ENCODE results near the gene BCAP29.
"Not testable (repeated sequence)": the region's sequence is repeated elsewhere in the genome, so short reads cannot be mapped to it uniquely, and the experiment has no call there.

Gene BCAP29

DNA sequence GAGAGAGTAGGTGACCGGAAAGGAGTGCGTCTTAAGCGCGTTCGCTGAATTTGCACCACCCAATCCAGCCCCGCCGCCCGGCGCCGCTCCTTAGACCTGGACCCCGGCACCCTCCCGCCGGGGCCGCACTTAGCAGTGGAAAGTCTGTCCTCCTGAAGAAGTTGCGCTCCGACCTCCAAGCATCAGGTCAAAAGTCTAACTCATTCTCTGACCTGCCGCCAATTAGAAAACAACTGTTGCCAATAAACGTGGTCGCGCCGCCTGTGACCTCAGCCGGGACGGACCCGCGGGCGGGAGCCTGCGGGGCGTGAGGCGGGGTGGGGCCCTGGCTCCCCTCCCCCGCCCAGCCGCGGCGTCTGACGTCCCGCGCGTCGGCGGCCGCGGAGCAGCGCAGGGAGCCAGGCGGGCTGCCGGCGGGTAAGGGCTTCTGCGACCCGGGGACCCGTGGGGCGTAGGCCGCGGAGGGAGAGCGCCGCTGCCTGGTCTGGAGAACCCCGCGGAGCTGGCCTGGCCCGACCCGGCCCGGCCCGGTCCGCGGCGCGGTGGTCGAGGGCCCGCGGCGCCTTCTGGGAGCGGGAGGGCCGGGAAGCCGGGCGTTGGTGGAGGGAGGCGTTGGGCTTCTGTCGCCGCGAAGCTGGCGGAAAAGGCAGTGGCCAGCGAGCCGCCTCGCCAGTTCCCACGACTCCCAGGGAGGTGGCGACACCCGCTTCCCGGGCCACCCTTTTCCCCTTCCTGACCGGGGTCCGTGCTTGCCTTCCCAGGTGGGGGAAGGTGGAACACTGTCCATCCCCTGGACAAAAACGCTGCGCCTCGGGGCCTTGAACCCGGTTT, at the start of gene BCAP29:
TSS of gene BCAP29 (plus strand) at position 362 of the 831 bp plus-strand sequence. CDS start 527 bp downstream, outside the sequence.
- DNase-seq (ENCODE audit: low spot score) (peak; percentile 91), FAIRE-seq (peak; percentile 52)

- no peak for DNase-seq (ENCODE audit: low spot score)
- no peak for FAIRE-seq
Observed at GRCh38 chr7:107530751-107531150, 49.3 kb upstream of the BCAP29 start.

DNA sequence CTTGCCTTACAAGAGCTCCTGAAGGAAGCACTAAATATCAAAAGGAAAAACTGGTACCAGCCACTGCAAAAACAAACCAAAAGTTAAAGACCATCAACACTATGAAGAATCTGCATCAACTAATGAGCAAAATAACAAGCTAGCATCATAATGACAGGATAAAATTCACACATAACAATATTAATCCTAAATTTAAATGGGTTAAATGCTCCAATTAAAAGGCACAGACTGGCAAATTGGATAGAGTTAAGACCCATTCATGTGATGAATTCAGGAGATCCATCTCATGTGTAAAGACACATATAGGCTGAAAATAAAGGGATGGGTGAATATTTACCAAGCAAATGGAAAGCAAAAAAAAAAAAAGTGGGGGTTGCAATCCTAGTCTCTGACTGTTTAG, 45.9 kb upstream of the BCAP29 start:
- FAIRE-seq: no peak
- DNase-seq (ENCODE audit: low spot score): no peak

DNA sequence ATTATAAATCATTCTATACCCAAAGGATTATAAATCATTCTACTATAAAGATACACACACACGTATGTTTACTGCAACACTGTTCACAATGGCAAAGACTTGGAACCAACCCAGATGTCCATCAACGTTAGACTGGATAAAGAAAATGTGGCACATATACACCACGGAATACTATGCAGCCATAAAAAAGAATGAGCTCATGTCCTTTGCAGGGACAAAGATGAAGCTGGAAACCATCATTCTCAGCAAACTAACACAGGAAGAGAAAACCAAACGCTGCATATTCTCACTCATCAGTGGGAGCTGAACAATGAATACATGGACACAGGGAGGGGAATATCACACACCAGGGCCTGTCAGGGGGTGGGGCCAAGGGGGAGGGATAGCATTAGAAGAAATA, 42.8 kb upstream of the BCAP29 start:
- not testable (repeated sequence) for FAIRE-seq; DNase-seq (ENCODE audit: low spot score)

GRCh38 chr7:107538001-107538400, 42.0 kb upstream of the BCAP29 start:
- no peak for DNase-seq (ENCODE audit: low spot score)

GRCh38 chr7:107543338-107543993, 36.6 kb upstream of the BCAP29 start:
- DNase-seq (ENCODE audit: low spot score): no peak
- no peak for FAIRE-seq

More at GRCh38 chr7:107538001-107538400, 42.0 kb upstream of the BCAP29 start:
- FAIRE-seq: no peak

GRCh38 chr7:107544848-107545591, 35.0 kb upstream of the BCAP29 start:
- DNase-seq (ENCODE audit: low spot score) (no peak), FAIRE-seq (no peak)

GRCh38 chr7:107551936-107552335, 28.1 kb upstream of the BCAP29 start:
- FAIRE-seq (no peak), DNase-seq (ENCODE audit: low spot score) (no peak)

DNA sequence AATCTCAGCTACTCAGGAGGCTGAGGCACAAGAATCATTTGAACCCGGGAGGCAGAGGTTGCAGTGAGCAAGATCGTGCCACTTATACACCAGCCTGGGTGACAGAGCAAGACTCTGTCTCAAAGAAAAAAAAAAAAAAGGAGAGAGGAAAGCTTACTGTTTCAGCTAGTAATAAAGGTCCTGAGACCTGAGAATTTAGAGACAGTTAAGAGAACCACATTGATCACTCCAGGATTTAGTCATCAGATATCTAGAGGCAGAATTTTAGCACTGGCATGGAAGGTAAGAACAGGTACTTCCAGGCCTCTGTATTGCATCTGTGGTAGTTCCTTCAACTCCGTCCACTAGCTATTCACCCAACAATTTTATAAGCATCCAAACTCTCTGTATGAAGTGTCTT, 24.2 kb upstream of the BCAP29 start:
- DNase-seq (ENCODE audit: low spot score): no peak
- no peak for FAIRE-seq

- FAIRE-seq (no peak), DNase-seq (ENCODE audit: low spot score) (no peak)
Observed at GRCh38 chr7:107559864-107560263, 20.2 kb upstream of the BCAP29 start.

DNA sequence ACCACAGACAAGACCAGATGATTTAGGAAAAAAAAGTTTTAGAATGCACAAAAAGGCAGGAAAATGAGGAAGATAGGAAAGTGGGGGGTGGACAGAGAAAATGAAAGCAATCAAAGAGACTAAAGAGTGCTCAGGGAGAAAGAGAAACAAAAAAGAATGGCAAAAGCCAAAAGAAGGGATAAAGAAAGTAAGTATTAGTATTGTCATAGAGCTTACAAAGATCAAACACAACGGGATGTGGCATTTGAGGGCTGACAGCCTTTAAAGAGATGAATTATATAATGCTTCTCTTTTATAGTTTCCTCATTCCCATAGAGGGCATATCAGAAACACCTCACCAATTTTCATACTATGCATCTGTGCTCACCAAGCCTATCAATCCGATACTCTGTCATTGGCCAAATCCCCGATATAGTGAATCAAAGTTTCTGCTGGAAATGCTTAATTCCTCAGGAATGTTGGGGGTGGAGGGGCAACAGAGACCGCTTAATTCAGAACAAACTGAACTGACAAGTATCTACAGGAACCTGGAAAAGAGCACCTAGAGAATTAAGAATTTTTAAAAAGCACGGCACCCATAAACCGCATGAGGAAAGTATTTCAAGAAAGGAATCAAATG, 19.0 kb upstream of the BCAP29 start:
- no peak for DNase-seq (ENCODE audit: low spot score)
- no peak for FAIRE-seq

- DNase-seq (ENCODE audit: low spot score) (peak; percentile 66), FAIRE-seq (no peak)
Observed at GRCh38 chr7:107563081-107563774, 16.8 kb upstream of the BCAP29 start.

DNA sequence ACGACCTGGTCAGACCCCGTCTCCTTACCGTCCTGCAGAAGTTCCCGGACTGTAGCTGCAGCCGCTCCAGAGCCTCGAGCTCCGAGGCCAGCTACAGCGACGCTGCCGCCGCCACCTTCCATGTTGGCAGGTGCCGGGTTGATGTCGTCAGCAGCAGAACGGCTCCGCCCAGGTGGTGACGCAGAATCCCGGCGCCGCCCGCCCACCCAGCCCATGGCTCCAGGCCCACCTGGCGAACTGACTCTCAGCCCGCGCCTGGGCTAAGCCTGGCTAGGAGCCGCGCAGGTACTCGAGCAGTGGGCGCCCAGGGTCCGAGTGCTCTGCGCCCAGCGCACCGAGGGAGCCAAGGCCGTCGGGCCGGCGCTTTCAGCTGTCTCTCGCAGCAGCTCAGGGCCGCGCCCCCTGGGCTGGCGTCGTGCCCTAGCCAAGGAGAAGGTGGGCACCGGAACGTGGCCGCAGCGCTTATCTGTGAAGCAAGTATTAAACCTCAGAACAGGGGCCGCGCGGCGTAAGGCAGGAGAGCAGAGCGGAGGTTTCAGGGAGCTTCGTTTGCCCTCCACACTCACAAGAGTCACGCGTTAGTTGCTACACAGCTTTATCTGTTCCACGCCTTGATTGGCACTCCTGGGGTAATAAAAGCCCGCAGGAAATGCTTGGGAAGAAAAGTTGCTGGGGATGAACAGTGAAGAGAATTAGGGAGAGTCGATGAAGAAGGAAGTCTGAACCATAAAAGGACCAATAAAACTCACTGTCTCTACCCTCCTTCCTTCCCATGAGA, 16.1 kb upstream of the BCAP29 start, which contains the start of the genes COG5 and DUS4L:
TSS of gene COG5 (minus strand) at position 146 of the 778 bp plus-strand sequence. CDS start at position 122, 24 bp downstream.
TSS of gene DUS4L (plus strand) at position 197 of the 778 bp plus-strand sequence. CDS start 3,100 bp downstream, outside the sequence.
- FAIRE-seq (peak; percentile 92), DNase-seq (ENCODE audit: low spot score) (peak; percentile 91)

DNA sequence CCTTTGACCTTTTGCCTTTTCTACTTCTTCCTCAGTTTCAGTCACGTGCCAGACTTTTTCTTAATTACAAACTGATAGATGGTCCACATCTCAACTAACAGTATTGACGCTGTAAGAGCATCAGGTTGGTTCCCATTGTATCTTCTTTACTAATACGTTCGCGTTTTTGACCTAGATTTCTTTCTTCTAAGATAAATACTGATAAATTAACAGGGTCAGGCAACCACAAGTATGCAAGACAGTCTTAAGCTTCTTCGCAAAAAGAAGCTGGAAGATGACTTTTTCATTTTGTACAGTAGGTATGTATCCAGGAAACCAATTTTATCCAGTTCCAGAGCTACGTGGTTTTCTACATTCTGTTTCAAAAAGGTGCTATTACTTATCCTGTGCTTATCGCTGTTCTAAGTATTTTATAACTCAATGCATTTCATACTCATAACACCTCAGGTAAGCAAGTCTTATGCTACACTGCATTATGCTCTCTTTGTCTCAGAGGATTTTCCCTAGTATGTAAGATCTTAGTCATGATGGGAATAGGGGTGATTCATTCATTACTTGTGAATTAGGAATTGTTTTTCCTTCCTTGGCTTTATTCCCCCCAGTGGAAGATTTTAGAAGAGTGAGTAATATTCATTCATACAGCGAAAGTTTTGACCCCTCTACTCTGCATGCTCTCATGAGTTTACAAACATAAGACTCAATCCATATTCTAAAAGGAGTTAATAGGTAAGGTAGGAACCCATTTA, 15.3 kb upstream of the BCAP29 start:
- FAIRE-seq (no peak), DNase-seq (ENCODE audit: low spot score) (peak; percentile 32)

DNA sequence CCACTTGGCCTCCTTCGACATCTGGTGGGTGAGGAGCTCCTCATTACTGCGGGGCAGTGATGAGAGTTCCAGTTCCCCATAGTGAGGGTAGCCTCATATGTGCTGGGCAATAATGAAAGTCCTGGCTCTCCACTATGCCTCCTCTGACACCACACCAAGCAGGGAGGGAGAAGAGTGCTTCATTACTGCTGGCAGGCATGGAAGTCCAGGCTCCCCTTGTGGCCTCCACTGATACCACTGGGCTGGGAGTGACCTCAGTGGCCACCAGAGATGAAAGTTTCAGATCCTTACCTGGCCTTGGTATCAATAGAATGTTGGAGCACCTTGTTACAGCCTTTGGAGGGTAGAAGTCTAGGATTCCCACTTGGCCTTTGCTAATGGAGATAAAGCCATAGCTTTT, 9.7 kb upstream of the BCAP29 start:
- no peak for DNase-seq (ENCODE audit: low spot score)
- FAIRE-seq: no peak

- FAIRE-seq: no peak
- no peak for DNase-seq (ENCODE audit: low spot score)
Observed at GRCh38 chr7:107573537-107573936, 6.5 kb upstream of the BCAP29 start.

- no peak for FAIRE-seq
- no peak for DNase-seq (ENCODE audit: low spot score)
Observed at GRCh38 chr7:107579554-107579884, 527 bp upstream of the BCAP29 start.

DNA sequence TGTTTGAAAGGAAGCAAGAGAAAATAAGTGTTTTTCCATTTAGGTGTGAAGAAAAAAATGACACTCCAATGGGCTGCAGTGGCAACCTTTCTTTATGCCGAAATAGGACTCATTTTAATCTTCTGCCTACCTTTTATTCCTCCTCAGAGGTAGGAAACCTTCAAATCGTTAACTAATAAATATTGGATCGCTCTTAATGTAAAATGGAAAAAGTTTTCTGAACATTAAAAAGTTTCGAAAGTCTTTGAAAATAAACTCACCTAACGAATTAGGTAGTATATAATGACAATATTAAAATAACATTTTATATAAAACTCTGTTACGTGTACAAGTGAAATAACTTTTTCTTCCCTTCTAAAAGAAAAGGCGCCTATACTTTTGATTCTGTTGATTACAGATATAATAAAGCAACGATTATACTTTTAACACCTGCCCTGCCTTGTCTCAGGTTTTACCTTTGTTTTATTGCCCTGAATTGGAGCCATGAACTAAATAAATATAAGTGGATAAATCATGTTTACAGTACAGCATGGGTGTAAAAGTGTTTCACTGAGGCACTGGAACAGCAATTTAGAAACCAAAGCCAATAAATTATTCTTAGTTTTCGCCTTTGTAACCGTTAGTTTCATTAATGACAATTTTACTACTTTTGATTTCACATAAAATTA, 804 bp downstream of the BCAP29 start:
- DNase-seq (ENCODE audit: low spot score): no peak
- no peak for FAIRE-seq
